ENCODE results near the gene OR2G6.
"Not testable (repeated sequence)": the region's sequence is repeated elsewhere in the genome, so short reads cannot be mapped to it uniquely, and the experiment has no call there.

OR2G6 gene

GRCh38 chr1:248507773-248508172, at the start of gene OR2G6:
Gene OR2G6, plus strand, starts transcription at chr1:248508073. Its CDS starts 13,574 bp downstream, at chr1:248521647.
- not testable (repeated sequence) for ATAC-seq

GRCh38 chr1:248459117-248459516, 48.8 kb upstream of the OR2G6 start:
- ATAC-seq, DNase-seq: not testable (repeated sequence)

More at GRCh38 chr1:248507773-248508172, at the start of gene OR2G6:
- not testable (repeated sequence) for DNase-seq

- no peak for DNase-seq
- no peak for ATAC-seq
Measured at GRCh38 chr1:248471154-248471553, 36.7 kb upstream of the OR2G6 start.

GRCh38 chr1:248472111-248472510, 35.8 kb upstream of the OR2G6 start:
- not testable (repeated sequence) for ATAC-seq, DNase-seq

- not testable (repeated sequence) for ATAC-seq, DNase-seq
Measured at GRCh38 chr1:248473051-248473450, 34.8 kb upstream of the OR2G6 start, which contains the start of gene OR2T3. Gene OR2T3, plus strand, starts transcription at chr1:248473351. Its CDS starts 0 bp downstream, at chr1:248473351.

GRCh38 chr1:248475660-248476059, 32.2 kb upstream of the OR2G6 start:
- not testable (repeated sequence) for ATAC-seq, DNase-seq

- peak; percentile 7 for DNase-seq
- peak; percentile 89 for ATAC-seq
Measured at GRCh38 chr1:248481686-248482579, 25.9 kb upstream of the OR2G6 start.

- not testable (repeated sequence) for ATAC-seq, DNase-seq
Measured at GRCh38 chr1:248488289-248488688, 19.6 kb upstream of the OR2G6 start, which contains the start of gene OR2T5. Gene OR2T5, plus strand, starts transcription at chr1:248488589. Its CDS starts 0 bp downstream, at chr1:248488589.

GRCh38 chr1:248496661-248497060, 11.2 kb upstream of the OR2G6 start:
- DNase-seq, ATAC-seq: not testable (repeated sequence)

- not testable (repeated sequence) for DNase-seq, ATAC-seq
Measured at GRCh38 chr1:248500305-248501035, 7.4 kb upstream of the OR2G6 start.

- ATAC-seq, DNase-seq: not testable (repeated sequence)
Measured at GRCh38 chr1:248510217-248510616, 2.3 kb downstream of the OR2G6 start.

GRCh38 chr1:248521856-248522255, 14.0 kb downstream of the OR2G6 start:
- no peak for ATAC-seq

GRCh38 chr1:248537449-248537848, 29.6 kb downstream of the OR2G6 start:
- not testable (repeated sequence) for ATAC-seq, DNase-seq

More at GRCh38 chr1:248521856-248522255, 14.0 kb downstream of the OR2G6 start:
- no peak for DNase-seq

- not testable (repeated sequence) for DNase-seq, ATAC-seq
Measured at GRCh38 chr1:248547383-248547782, 39.5 kb downstream of the OR2G6 start.

GRCh38 chr1:248551027-248551426, 43.2 kb downstream of the OR2G6 start:
- not testable (repeated sequence) for ATAC-seq

GRCh38 chr1:248562672-248563071, 54.8 kb downstream of the OR2G6 start, which contains the start of gene OR2T29:
Gene OR2T29, minus strand, starts transcription at chr1:248562772. Its CDS starts 3,281 bp downstream, at chr1:248559491.
- DNase-seq, ATAC-seq: not testable (repeated sequence)

More at GRCh38 chr1:248551027-248551426, 43.2 kb downstream of the OR2G6 start:
- DNase-seq, result not testable (repeated sequence)

GRCh38 chr1:248565530-248566373, 57.9 kb downstream of the OR2G6 start:
- DNase-seq, result not testable (repeated sequence)
- ATAC-seq, result peak; percentile 90

GRCh38 chr1:248569049-248569448, 61.2 kb downstream of the OR2G6 start:
- not testable (repeated sequence) for ATAC-seq, DNase-seq

- not testable (repeated sequence) for DNase-seq, ATAC-seq
Measured at GRCh38 chr1:248570811-248571210, 62.9 kb downstream of the OR2G6 start.

GRCh38 chr1:248572049-248572448, 64.2 kb downstream of the OR2G6 start:
- DNase-seq, ATAC-seq: not testable (repeated sequence)

- not testable (repeated sequence) for DNase-seq, ATAC-seq
Measured at GRCh38 chr1:248573856-248574255, 66.0 kb downstream of the OR2G6 start.

Data from stimulated activated naive CD8-positive, alpha-beta T cell treated with anti-CD3 and anti-CD28 coated beads, Interleukin-15, Interleukin-2, amounts not matched to agents 100 U/mL and 50 U/mL, for 24 hours (primary cell).